Measurements from ENCODE around the gene IMMP2L.
"Not testable (repeated sequence)": the region's sequence is repeated elsewhere in the genome, so short reads cannot be mapped to it uniquely, and the experiment has no call there.

Gene IMMP2L

GRCh38 chr7:110721395-110721794, 840.9 kb downstream of the IMMP2L start:
- DNase-seq (ENCODE audit: low spot score): no peak

- DNase-seq (ENCODE audit: low spot score): no peak
Measured at GRCh38 chr7:110720626-110721025, 841.7 kb downstream of the IMMP2L start.

GRCh38 chr7:110719741-110720140, 842.6 kb downstream of the IMMP2L start:
- DNase-seq (ENCODE audit: low spot score): no peak

- DNase-seq (ENCODE audit: low spot score): no peak
Measured at GRCh38 chr7:110718503-110719205, 843.6 kb downstream of the IMMP2L start.

GRCh38 chr7:110704225-110704624, 858.1 kb downstream of the IMMP2L start:
- DNase-seq (ENCODE audit: low spot score): no peak

- DNase-seq (ENCODE audit: low spot score): no peak
Measured at GRCh38 chr7:110698576-110698975, 863.7 kb downstream of the IMMP2L start.

- DNase-seq (ENCODE audit: low spot score): no peak
Measured at GRCh38 chr7:110693344-110693743, 868.9 kb downstream of the IMMP2L start.

- no peak for DNase-seq (ENCODE audit: low spot score)
Measured at GRCh38 chr7:110688908-110689307, 873.4 kb downstream of the IMMP2L start.

- no peak for DNase-seq (ENCODE audit: low spot score)
Measured at GRCh38 chr7:110685899-110686298, 876.4 kb downstream of the IMMP2L start.

- DNase-seq (ENCODE audit: low spot score): no peak
Measured at GRCh38 chr7:110681941-110682340, 880.4 kb downstream of the IMMP2L start.

- no peak for DNase-seq (ENCODE audit: low spot score)
Measured at GRCh38 chr7:110677405-110677804, 884.9 kb downstream of the IMMP2L start.

- DNase-seq (ENCODE audit: low spot score): no peak
Measured at GRCh38 chr7:110676785-110677184, 885.5 kb downstream of the IMMP2L start.

- DNase-seq (ENCODE audit: low spot score): no peak
Measured at GRCh38 chr7:110675383-110676103, 886.7 kb downstream of the IMMP2L start.

- DNase-seq (ENCODE audit: low spot score): no peak
Measured at GRCh38 chr7:110673148-110673547, 889.1 kb downstream of the IMMP2L start.

GRCh38 chr7:110669410-110669809, 892.9 kb downstream of the IMMP2L start:
- DNase-seq (ENCODE audit: low spot score): no peak

GRCh38 chr7:110664803-110665202, 897.5 kb downstream of the IMMP2L start:
- no peak for DNase-seq (ENCODE audit: low spot score)

- DNase-seq (ENCODE audit: low spot score): not testable (repeated sequence)
Measured at GRCh38 chr7:110660637-110661036, 901.7 kb downstream of the IMMP2L start.

GRCh38 chr7:110650328-110650727, 912.0 kb downstream of the IMMP2L start:
- no peak for DNase-seq (ENCODE audit: low spot score)

GRCh38 chr7:110647266-110647665, 915.0 kb downstream of the IMMP2L start:
- no peak for DNase-seq (ENCODE audit: low spot score)

GRCh38 chr7:110646804-110647203, 915.5 kb downstream of the IMMP2L start:
- no peak for DNase-seq (ENCODE audit: low spot score)

GRCh38 chr7:110645616-110646015, 916.7 kb downstream of the IMMP2L start:
- no peak for DNase-seq (ENCODE audit: low spot score)

GRCh38 chr7:110645060-110645459, 917.2 kb downstream of the IMMP2L start:
- DNase-seq (ENCODE audit: low spot score): no peak

GRCh38 chr7:110637252-110637651, 925.0 kb downstream of the IMMP2L start:
- DNase-seq (ENCODE audit: low spot score): no peak

- DNase-seq (ENCODE audit: low spot score): no peak
Measured at GRCh38 chr7:110633313-110633712, 929.0 kb downstream of the IMMP2L start.

Measured in globus pallidus (tissue), 1 donor.